Endothelial cell of umbilical vein (primary cell): ENCODE data around the gene LAMB2.

ENCODE experiments used
- EZH2 ChIP-seq: IDR thresholded peaks from 2 replicates; pipeline ENCODE4 v1.6.1; 2012; ENCODE audit warnings: borderline replicate concordance, low read depth, mild to moderate bottlenecking, moderate library complexity, low read length, inconsistent platforms; ENCODE audit not compliant: severe bottlenecking
- FOS ChIP-seq: IDR thresholded peaks from 2 replicates; pipeline ENCODE4 v1.6.1; 2011; ENCODE audit warnings: mild to moderate bottlenecking, low read length, moderate library complexity, borderline replicate concordance; ENCODE audit not compliant: insufficient read depth
- GATA2 ChIP-seq: IDR thresholded peaks from 2 replicates; pipeline ENCODE4 v1.7.0; 2011; ENCODE audit warnings: low read depth, mild to moderate bottlenecking, moderate library complexity, mixed read lengths, low read length; ENCODE audit not compliant: insufficient read length, insufficient read depth
- JUN ChIP-seq: IDR thresholded peaks from 2 replicates; pipeline ENCODE4 v1.6.1; 2011; ENCODE audit warnings: borderline replicate concordance, low read depth; ENCODE audit not compliant: insufficient read length, insufficient read depth
- MAX ChIP-seq: IDR thresholded peaks from 2 replicates; pipeline ENCODE4 v1.6.1; 2011; ENCODE audit not compliant: insufficient read depth, insufficient read length
- MYC ChIP-seq: IDR thresholded peaks from one replicate; pipeline ENCODE4 v1.6.1; 2011; ENCODE audit warnings: mild to moderate bottlenecking, low read depth, low read length
- POLR2A ChIP-seq: IDR thresholded peaks from 2 replicates; pipeline ENCODE4 v1.6.1; 2012; ENCODE audit warnings: low read depth, mild to moderate bottlenecking, control low read depth, low read length
- POLR2AphosphoS5 ChIP-seq: IDR thresholded peaks from 2 replicates; pipeline ENCODE4 v1.6.1; 2012; ENCODE audit warnings: low read depth, mild to moderate bottlenecking, control low read depth, low read length, moderate library complexity; ENCODE audit not compliant: insufficient read depth
- TF ChIP-seq, protein P1 (sequence below), 2 donors: IDR thresholded peaks; 1 replicate in 1 of 2; 2 replicates in 1 of 2; pipeline ENCODE4 v1.5.1; 2011; ENCODE audit warnings: low read length in 2 of 2, mild to moderate bottlenecking in 2 of 2, moderate library complexity in 2 of 2, control low read depth in 1 of 2, inconsistent platforms in 1 of 2, low read depth in 1 of 2; ENCODE audit not compliant: insufficient read depth in 1 of 2; ENCODE audit errors: extremely low read depth in 1 of 2

DNA sequence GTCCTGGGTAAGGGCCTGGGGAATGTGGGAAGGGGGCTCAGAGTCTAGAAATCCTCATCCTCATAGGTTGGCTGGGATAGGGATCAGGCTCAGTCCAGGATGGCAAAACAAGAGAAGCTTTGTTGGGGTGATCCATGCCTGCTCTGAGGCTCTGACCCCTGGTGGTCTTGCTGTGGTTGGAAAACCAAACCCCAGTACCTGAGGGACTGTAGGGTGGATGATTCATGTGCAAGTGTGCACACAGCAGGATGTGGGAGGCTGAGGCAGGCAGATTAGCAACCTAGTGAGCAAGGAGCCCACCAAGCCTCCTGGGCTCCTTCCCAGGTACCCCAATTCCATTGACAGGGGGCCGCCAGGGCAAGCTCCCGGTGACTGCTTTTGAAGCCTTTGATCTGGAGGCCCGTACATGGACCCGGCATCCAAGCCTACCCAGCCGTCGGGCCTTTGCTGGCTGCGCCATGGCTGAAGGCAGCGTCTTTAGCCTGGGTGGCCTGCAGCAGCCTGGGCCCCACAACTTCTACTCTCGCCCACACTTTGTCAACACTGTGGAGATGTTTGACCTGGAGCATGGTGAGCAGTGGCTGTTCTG, 41.6 kb upstream of the LAMB2 start:
- TF ChIP-seq POLR2AphosphoS5 (no peak), POLR2A (no peak), FOS (no peak), EZH2 (no peak), JUN (no peak), MYC (no peak), MAX (no peak), GATA2 (no peak)
- TF ChIP-seq, protein P1, sequence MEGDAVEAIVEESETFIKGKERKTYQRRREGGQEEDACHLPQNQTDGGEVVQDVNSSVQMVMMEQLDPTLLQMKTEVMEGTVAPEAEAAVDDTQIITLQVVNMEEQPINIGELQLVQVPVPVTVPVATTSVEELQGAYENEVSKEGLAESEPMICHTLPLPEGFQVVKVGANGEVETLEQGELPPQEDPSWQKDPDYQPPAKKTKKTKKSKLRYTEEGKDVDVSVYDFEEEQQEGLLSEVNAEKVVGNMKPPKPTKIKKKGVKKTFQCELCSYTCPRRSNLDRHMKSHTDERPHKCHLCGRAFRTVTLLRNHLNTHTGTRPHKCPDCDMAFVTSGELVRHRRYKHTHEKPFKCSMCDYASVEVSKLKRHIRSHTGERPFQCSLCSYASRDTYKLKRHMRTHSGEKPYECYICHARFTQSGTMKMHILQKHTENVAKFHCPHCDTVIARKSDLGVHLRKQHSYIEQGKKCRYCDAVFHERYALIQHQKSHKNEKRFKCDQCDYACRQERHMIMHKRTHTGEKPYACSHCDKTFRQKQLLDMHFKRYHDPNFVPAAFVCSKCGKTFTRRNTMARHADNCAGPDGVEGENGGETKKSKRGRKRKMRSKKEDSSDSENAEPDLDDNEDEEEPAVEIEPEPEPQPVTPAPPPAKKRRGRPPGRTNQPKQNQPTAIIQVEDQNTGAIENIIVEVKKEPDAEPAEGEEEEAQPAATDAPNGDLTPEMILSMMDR (IDR thresholded peaks at IDR 0.05; ENCODE audit: extremely low read depth in 1 of 2, insufficient read depth in 1 of 2, low read depth in 1 of 2, low read length in 2 of 2): no peak
